RWPE2 (cell line): ENCODE data around the gene GAS6.

Experiments used
- ATAC-seq: fragments of 200-7000 bp; cut with Tn5 transposase; 3 replicates; pipeline ENCODE4 v1.9.1; 2021; ENCODE audit warnings: low read depth
- DNase-seq: peaks from one replicate; pipeline ENCODE4 v3.0.0-alpha.2; 2020; ENCODE audit warnings: low spot score
- H3K27ac ChIP-seq: fragments of 450-650 bp; 2 replicates; pipeline ENCODE4 v1.5.1; 2017; ENCODE audit warnings: mild to moderate bottlenecking; ENCODE audit not compliant: poor library complexity, severe bottlenecking
- H3K27me3 ChIP-seq: fragments of 250-450 bp; sonication (Bioruptor Pico); 2 replicates; pipeline ENCODE4 v1.5.1; 2021; ENCODE audit warnings: mild to moderate bottlenecking, moderate library complexity; ENCODE audit not compliant: insufficient read depth, poor library complexity, severe bottlenecking
- H3K36me3 ChIP-seq: fragments of 250-450 bp; sonication (Bioruptor Pico); 2 replicates; pipeline ENCODE4 v1.5.1; 2020; ENCODE audit warnings: low read depth, mild to moderate bottlenecking, moderate library complexity
- H3K4me1 ChIP-seq: fragments of 250-450 bp; sonication (Bioruptor Pico); 2 replicates; pipeline ENCODE4 v1.5.1; 2021; ENCODE audit warnings: mild to moderate bottlenecking, moderate library complexity; ENCODE audit not compliant: insufficient read depth, poor library complexity, severe bottlenecking
- H3K4me3 ChIP-seq: fragments of 250-450 bp; sonication (Bioruptor Pico); 2 replicates; pipeline ENCODE4 v1.5.1; 2021; ENCODE audit warnings: mild to moderate bottlenecking, moderate library complexity; ENCODE audit not compliant: severe bottlenecking
- H3K9me3 ChIP-seq: fragments of 250-450 bp; sonication (Bioruptor Pico); 2 replicates; pipeline ENCODE4 v1.5.1; 2021; ENCODE audit warnings: mild to moderate bottlenecking, moderate library complexity; ENCODE audit not compliant: severe bottlenecking
- TF ChIP-seq, protein P1 (sequence below): fragments of 450-650 bp; IDR thresholded peaks from one replicate; pipeline ENCODE4 v1.5.1; 2017; ENCODE audit warnings: mild to moderate bottlenecking, moderate library complexity; ENCODE audit not compliant: poor library complexity, severe bottlenecking

The GAS6 gene

DNA sequence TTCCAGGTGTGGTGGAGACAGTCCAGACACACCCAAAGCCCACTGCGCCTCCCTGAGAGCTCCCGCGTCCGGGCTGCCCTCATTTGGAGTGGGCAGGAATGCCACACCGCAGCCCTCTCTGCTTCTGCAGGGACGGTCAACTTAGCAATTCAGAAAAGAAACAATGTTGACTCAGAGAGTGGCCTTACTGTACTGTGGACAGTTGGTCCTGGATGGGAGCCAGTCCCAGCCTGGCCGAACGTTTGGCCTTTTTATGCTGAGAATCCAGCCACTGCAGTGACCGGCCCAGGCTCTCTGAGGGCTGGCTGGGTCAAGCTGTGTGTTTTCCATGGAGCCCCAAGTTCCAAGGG is 7.2 kb downstream of the GAS6 start:
- peaks cover 63% of the 10 kb centered on the region for H3K36me3 ChIP-seq
- DNase-seq, result peak; percentile 32
- H3K27me3 ChIP-seq, result no peaks in the 10 kb centered on the region
- H3K4me1 ChIP-seq, result peaks cover 35% of the 10 kb centered on the region
- no peak for ATAC-seq
- H3K4me3 ChIP-seq, result no peak overlapping the region
- peak overlapping the region; percentile 46 for H3K27ac ChIP-seq
- TF ChIP-seq, protein P1, sequence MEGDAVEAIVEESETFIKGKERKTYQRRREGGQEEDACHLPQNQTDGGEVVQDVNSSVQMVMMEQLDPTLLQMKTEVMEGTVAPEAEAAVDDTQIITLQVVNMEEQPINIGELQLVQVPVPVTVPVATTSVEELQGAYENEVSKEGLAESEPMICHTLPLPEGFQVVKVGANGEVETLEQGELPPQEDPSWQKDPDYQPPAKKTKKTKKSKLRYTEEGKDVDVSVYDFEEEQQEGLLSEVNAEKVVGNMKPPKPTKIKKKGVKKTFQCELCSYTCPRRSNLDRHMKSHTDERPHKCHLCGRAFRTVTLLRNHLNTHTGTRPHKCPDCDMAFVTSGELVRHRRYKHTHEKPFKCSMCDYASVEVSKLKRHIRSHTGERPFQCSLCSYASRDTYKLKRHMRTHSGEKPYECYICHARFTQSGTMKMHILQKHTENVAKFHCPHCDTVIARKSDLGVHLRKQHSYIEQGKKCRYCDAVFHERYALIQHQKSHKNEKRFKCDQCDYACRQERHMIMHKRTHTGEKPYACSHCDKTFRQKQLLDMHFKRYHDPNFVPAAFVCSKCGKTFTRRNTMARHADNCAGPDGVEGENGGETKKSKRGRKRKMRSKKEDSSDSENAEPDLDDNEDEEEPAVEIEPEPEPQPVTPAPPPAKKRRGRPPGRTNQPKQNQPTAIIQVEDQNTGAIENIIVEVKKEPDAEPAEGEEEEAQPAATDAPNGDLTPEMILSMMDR, result no peak
- H3K9me3 ChIP-seq, result no peaks in the 10 kb centered on the region

DNA sequence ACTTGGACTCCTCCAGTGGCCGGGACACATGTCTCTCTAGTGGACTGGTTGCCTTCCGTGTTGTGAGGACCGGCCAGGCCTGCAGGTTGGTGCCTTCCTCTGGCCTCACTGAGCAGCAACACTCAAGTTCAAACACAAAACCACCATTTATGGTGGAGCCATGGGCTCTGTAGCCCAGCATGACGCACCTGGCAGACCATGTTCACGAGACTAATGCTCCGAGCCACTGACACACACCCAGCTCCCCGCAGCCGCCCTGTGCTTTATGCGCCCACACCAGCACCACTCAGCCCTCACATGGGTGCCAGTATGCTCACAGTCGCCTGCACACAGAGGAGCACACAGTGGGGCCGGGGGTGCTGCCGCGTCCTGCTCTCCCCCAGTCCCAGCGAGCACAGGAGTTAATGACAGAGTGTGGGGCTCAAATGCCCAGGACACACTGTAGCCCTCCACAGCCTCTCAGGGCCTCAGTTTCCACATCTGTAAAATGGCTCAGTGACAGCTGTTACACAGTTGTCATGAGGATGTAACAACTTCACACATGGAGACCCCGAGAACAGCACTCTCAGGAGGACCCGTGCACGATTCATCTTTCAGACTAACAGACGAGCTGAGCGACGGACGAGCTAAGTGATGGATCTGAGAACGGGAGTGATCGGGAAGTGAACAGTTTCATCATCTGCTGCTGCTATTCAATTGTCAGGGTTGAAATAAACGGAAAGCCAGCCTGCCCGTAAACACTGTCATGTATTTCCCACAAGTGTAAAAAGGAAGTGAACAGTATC is 7.8 kb downstream of the GAS6 start:
- H3K27me3 ChIP-seq, result no peaks in the 10 kb centered on the region
- peak; percentile 39 for DNase-seq
- peaks cover 30% of the 10 kb centered on the region for H3K4me1 ChIP-seq
- no peak for ATAC-seq
- H3K36me3 ChIP-seq, result peaks cover 63% of the 10 kb centered on the region
- peak overlapping the region; percentile 46 for H3K27ac ChIP-seq
- TF ChIP-seq, protein P1, result no peak
- no peak overlapping the region for H3K4me3 ChIP-seq
- H3K9me3 ChIP-seq, result no peaks in the 10 kb centered on the region

DNA sequence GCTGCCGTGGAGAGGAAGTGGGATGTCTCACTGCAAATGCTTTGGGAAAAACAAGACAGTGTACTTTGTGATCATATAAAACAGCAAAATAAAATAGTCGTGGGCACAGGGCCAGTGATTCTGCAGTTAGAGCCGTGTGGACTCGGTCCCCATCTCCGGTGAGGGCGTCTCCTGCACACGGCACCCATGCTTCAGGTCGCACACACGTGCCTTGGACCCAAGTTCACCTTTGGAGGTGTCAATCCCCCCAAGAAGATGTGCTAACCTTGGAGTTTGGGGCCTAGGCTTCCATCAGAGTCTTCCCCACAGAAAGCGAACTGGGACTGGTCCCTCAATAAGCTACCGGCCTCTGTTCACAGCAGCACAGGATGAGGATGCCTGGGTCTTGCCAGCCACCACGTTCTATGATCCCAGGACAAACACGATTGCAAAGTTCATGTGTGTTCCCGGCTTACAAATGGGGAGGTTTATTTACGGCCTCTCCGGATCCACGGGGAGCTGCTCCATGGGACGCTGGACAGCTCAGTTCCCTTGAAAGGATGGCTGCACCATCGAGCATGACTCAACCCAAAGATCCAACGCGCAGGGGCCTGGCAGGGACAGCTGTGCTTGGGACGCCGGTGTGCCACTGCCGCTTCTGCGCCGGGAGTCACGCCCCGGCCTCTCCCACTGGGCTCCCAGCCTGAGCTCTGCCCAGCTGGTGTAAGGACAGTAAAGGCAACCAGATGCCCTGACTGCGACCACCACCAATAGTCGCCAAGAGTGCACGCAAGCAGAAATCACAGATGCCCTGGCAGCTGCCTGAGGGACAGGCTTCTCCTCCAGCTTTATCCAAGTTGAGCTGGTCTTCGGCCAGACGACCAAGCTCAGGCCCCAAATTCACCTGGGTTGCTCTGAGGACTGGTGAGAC is 8.6 kb downstream of the GAS6 start:
- Histone ChIP-seq H3K27me3 (no peaks in the 10 kb centered on the region), H3K4me3 (no peak overlapping the region), H3K4me1 (peaks cover 28% of the 10 kb centered on the region), H3K36me3 (peaks cover 70% of the 10 kb centered on the region), H3K27ac (peak overlapping the region; percentile 46), H3K9me3 (peaks cover 2% of the 10 kb centered on the region)
- ATAC-seq (peak; percentile 17; the same call in 1 of the 3 replicates), DNase-seq (peak; percentile 45)
- TF ChIP-seq, protein P1, result no peak

DNA sequence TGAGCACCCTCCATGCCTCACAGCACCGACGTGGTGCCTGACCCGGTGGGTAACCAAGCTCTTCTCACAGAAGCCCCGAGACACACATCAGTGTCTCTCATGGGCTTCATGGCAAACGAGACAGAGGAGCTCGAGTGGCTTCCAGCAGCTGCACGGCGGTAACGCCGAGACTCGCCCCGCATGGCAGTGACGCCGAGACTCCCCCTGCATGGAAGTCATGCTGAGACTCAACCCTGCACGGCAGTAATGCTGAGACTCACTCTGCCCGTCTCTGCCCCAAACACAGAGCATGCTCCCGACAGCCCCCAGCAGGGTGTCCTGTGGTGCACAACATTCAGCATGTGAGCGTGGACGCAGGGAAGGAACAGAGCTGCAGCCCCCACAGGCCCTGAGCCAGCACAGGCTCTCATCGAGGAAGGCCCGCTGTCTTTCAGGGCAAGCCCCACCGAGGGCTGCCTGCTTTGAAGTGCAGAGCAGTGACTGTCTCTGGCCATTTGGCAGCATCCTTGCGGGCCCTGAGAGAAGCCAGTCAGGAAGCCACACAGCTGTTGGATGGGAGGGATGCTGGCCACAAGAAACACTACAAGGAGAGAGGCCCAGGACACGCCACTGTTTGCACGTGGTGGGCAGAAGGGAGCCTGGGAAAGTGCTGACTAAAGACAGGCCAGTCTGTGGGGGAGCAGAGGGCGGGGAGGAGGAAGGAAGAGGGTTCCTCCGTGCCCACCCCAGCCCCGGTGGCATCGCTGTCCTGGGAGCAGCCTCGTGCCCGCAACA is 9.5 kb downstream of the GAS6 start:
- Histone ChIP-seq H3K27ac (peak overlapping the region; percentile 46), H3K4me1 (peaks cover 36% of the 10 kb centered on the region), H3K27me3 (no peaks in the 10 kb centered on the region), H3K4me3 (no peak overlapping the region), H3K9me3 (peaks cover 2% of the 10 kb centered on the region), H3K36me3 (peaks cover 68% of the 10 kb centered on the region)
- TF ChIP-seq, protein P1, result no peak
- DNase-seq (peak; percentile 51), ATAC-seq (no peak)
